Retina (tissue), 1 donor: ENCODE results near the gene PPP2R3B.
"Not testable (repeated sequence)": the region's sequence is repeated elsewhere in the genome, so short reads cannot be mapped to it uniquely, and the experiment has no call there.

Experiments used
- DNase-seq: peaks from one replicate; pipeline ENCODE4 v3.0.0-alpha.2; 2016

The PPP2R3B gene

DNA sequence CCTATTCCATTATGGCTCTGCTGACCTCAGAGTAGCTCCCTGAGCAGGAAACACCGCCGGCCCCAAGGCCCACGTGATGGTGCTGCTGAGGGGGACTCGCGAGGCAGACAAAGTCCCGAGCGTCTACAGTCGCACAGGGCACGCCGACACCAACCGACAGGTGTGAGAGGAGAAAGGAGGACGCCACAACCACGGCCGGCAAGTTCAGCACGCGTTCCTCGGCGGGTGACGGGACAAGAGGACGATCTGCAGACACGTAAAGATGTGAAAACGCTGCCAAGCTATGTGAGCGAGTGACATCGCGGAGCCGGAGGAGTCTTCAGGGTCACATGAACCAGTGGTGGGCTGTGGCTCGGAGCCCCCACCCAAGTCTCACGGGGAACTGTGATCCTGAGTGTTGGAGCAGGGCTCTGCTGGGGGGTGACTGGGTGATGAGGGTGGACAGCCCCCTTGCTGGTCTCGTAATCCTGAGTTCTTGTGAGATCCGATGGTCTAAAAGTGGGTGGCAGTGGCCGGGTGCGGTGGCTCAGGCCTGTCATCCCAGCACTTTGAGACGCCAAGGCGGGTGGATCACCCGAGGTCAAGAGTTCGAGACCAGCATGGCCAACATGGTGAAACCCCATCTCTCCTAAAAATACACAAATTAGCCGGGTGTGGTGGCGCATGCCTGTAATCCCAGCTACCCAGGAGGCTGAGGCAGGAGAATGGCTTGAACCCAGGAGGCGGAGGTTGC is 34.0 kb downstream of the PPP2R3B start:
- DNase-seq = no peak

DNA sequence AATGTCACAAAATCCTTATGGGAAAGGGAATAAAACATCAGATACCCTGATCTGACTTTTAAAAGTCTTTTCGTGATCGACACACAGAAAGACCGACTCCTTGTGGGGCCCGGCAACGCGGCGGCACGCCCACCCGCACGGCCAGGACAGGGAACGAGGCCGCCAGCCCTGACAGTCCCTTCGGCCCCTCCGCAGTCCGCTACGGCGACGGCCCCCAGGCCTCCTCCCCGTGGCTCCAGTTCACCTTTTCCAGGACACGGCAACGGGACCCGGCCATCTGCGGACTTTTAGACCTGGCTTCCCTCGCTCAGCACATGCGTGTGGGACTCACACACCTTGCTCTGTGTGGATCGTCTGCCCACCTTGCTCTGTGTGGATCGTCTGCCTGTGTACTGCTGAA is 34.5 kb downstream of the PPP2R3B start:
- DNase-seq = no peak

DNA sequence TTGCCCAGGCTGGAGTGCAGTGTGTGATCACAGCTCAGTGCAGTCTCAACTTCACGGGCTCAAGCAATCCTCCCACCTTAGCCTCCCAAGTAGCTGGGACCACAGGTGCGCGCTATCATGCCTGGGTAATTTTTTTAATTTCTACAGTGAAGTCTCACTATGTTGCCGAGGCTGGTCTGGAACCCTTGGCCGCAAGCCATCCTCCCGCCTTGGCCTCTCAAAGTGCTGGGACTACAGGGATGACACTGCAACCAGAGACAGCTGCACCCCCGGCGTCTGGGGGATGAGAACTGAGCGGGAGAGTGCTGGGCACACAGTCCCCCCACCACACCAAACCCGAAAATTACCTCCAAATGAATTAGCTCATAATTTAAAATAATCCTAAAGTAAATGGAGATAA is 35.0 kb downstream of the PPP2R3B start:
- no peak for DNase-seq

DNA sequence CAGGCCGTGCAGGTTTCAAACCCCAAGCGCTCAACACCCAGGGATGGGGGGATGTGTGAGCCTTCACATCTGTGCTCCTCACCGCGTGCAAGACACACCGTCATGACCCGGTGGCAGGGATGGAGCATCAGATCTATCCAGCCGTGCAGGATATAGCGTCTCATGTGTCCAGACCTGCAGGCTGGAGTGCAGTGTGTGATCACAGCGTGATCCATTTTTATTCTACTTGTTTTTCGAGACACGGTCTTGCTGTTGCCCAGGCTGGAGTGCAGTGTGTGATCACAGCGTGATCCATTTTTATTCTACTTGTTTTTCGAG is 35.4 kb downstream of the PPP2R3B start:
- not testable (repeated sequence) for DNase-seq

DNA sequence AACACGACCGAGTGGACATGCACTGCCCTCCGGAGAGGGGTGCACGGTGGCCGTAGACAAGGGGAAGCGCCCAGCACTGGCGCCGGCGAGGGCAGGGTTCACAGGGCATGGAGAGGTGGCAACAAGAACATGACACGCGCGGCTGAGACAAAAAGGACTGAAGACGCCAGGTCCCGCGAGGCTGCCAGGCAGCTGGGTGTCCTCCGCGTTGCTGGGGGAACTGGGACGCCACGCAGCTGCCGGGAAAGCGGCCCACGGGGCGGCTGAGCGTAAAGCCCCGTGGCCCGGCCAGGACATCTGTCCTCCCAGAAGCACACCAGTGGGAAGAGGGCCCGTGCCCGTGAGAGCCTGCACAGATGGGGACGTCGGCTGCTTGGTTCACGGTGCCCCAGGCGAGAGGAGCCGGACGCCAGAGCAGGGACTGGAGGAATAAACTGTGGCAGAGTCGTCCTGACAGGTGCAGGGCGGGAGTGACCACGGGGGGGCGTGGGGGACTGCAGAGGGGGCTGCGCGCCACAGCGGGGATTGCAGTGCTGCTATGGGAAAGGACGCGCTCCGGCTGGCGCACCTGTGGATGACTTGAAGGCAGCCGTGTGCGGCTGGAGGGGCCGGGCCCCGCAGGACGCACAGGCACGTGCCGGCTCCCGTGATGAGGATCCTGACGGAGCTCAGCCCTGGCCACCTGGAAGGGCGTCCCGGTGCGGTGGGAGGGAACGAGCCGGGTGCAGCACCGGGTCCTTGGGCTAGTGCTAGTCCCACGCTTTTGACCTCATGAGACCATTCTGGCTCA is 36.0 kb downstream of the PPP2R3B start:
- DNase-seq = no peak

DNA sequence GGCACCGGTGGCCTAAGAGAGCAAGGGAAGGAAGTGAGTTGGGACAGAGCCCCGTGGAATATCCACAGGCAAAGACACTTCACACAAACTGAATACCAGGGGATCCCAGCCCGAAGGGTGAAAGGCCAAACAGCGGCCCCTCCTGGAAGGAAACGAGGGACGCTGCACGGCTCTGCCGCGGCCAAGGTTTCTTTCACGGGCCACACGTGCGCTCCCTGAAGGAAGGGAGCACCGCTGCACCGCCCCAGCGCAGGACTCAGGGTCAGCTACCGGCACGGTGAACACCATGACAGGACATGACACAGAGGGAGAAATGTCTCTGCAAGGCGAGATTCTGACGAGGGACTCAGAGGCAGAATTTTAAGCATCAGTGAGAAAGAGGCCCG is 36.6 kb downstream of the PPP2R3B start:
- no peak for DNase-seq

DNA sequence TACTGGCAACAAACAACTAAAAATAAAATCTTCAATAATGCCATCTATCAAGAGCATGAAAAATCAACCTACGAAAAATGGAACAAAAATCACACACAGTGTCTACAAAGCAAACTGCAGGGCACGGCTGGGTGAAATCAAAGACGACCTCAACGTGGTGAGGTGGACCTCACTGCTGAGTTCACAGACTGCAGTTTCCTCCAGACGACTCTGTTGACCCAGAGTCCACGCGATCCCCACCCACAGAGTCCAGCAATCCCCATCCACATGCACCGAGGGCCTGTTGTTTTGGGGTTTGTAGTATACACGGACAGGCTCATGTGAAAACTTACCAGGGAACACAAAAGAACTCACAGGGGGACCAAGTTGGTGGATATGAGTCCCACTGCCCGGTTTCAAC is 37.0 kb downstream of the PPP2R3B start:
- no peak for DNase-seq

DNA sequence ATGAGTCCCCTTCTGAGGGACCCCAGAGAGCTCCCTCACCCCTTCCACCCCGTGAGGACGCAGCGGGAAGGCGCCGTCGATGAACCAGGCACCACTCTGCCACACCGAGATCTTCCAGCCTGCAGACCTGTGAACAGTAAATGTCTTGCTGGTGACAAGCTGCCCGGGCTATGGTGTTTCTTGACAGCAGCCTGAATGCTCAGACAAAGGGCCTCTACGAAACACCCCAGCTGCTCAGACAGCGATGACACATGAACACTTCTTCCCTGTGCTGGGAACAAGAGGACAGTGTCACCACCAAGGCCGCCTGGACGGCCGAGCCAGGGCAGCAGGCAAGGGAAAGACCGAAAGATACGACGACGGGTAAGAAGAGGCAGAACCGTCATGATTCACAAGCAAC is 37.5 kb downstream of the PPP2R3B start:
- no peak for DNase-seq

DNA sequence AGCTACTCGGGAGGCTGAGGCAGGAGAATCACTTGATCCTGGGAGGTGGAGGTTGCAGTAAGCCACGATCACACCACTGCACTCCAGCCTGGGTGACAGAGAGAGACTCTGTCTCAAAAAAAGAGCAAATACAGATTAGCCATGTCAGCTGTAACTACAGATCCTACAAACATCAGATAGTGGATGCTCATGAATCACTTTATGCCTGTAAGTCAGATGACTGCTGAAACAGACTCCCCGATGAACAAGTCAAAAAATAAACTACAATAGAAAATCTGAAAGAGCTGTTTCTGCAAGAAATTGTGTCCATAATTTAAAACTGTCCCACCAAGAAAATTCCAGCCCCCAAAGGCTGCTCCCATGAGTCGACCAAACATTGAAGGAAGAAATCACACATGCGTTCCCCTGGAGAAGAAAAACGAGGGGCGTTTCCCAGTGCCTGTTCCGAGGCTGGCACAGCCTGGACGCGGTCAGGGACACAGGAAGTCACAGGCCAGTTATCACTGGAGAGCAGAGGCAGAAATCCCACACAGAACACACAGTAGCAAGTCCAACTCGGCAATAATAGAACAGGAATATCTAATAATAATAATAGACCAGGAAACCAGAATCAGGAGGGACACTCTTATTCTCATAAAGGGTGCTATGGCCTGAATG is 38.1 kb downstream of the PPP2R3B start:
- DNase-seq = no peak

DNA sequence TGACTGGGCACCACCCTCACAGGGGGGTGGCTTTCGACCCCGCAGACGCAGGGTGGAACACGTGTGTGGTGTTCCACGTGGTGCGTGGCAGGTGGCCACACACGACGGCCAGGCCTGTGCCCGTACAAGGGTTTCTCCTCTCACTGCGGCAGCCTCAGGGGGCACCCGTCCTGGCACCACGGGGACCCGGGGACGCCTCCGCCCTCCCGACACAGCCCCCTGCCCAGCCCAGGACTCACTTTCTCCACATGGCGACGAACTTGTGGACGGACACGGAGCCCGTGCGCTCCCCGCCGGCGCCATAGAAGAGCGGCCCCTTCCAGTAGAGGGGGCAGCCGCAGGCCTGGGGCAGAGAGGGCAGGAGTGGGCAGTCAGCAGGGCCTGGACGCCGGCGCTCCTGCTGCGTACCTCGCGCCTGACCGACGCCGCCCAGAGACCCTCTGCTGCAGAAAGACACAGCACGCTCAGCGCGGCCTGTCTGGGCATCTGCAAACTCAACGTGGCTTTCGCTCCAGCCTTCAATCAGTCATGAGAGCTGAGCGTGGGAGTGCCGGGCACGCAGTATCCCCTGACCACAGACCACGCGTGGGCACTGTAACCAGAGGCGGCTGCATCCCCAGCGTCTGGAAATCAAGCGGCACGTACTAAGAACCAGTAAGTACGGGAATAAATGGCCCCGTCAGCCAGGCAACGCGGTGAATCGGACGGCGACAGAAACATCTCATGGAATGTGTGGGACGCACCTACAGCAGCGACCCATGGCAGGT is 39.2 kb downstream of the PPP2R3B start:
- DNase-seq = no peak

DNA sequence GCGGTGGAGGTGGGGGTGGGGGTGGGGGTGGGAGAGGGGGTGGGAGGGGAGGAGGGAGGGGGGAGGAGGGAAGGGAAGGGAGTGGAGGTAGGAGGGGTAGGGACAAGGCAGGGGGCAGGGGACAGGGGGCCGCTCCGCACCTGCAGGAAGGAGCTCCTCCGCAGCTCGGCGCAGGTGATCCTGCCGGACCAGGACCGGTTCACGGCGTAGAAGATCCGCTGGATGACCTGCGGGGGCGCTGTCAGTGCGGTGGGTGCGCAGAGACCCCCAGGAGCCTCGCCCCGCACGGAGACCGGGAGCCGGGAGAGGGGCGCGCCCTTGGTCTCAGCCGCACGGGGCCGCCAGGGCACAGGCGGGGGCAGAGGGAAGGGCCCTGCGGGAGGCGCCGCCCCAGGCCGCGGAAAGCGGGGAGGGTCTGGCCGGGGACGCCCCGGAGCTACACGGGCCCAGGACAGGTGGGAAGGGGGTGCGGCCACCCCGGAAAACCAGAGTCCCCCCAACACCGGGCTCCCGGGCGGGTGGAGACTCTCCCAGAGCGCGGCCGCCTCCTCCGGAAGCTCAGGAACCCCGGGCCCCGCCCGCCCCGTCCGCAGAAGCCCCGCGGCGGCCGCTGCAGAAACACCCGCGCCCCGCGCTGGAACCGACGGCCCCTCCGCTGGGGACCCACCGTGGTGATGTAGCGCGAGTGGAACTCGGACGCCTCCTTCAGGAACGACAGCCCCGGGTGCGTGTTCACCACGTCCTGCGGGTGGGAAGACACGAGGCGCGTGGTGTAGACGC is 40.5 kb downstream of the PPP2R3B start:
- no peak for DNase-seq

DNA sequence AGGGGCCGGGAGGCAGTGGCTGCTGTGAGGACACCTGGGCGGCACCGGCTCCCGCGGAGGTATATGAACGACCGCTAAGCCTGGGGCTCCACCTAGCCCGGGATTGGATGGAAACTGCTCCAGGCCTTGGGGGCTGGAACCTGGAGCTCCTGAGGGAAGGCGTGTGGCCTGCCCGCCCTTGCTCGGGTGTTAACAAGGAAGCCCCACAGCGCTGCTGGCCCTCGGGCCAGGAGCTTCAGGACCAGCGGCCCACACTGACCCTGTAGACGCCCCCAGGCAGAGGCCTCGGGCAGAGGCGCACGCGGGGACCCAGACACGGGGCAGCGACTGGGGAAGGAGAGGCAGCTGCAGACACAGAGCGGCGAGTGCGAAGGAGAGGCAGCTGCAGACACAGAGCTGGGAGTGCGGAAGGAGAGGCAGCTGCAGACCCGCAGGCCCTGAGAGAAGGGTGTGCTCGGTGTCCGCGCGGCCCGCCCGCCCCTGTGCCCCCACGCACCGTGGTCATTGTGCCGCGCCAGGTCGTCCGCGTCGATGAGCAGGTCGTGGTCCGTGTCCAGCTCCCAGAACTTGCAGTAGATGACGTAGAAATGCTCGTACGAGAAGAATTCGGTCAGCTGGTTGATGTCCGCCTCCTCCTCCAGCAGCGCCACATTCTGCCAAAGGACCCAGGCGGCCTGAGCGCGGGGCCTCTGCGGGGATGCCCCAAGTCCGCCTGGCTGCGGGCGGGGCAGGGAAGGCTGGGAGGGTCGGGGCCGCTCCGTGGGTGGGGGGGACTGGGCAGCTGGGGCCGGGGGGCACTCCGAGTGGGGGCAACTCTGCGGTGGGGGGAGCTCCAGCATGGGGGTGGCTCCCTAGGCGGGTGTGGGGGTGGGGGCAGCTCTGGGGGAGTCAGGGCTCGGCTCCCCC is 41.4 kb downstream of the PPP2R3B start:
- no peak for DNase-seq

DNA sequence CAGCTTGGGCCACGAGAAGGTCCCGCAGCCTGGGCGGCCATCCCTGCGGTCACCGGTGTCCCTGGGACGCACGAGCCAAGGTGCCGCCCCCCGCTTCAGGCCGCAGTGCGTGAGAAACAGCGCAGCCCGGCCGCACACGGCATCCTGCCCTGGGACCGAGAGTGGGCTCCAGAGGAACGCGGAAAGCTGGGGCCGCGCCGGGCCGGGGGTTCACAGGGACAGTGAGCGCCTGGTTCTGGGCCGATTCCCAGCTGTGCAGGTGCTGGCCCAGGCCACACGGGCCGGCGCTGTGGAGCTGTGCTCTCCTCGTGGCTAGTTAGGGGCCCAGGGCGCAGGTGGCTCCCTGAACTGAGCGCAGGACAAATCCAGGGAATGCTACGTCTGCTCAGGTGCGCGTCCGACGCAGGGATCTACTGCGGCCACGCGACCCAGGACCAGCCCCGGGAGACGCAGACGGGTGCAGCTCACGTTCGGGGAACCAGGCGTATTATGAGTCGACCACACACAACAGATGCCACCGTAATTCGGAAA is 42.3 kb downstream of the PPP2R3B start:
- no peak for DNase-seq

DNA sequence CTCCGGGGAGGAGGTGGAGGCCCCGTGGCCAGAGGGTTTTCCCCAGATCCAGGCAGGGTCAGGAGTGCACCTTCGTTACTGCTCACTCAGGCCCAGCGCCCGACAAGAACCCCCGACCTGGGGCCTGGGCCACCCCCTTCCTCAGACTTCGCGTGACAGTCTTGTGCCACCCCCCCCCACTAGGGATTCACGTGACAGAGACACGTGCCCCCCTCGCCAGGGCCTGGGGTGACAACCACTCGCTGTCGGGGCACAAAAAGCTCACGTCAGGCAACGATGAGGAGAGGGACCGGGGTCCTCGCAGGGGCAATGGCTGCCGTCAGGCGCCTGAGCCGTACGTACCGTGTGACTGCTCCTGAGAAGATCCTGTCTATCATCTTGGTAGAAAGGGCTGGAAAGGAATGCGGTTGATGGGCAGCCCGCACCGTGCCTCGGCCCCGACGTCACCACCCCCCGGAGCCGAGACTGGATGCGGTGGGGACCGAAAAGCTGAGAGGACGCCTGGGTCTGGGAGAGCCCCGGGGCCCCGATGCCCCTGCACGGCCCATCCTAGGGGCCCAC is 45.1 kb downstream of the PPP2R3B start:
- no peak for DNase-seq

DNA sequence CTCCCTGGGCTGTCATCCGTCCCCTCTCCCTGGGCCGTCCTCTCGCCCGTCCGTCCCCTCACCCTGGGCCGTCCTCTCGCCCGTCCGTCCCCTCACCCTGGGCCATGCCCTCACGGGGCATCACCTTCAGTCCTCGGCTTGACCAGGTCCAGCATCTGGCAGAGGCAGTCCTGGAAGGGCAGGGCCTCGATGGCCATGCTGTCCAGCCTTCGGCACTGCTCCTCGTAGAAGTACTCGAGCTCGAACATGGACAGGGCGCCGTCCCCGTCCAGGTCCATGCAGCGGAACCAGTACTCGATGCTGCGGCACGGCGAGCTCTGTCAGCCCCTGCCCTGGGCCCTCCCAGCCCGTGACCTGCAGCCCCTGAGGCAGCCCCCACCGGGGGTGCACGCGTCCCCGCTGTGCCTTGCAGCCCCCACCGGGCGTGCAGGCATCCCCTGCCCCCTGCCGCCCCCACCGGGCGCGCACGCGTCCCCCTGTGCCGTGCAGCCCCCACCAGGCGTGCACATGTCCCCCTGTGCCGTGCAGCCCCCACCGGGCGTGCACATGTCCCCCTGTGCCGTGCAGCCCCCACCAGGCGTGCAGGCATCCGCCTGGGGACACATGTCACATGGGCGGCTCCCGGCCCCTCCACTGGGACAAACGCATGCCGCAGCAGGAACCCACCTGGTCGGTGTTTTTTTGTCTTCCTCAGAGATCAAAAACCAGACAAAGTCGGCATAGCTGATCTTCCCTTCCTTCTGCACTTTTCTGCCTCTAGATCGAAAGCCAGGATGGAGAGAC is 45.9 kb downstream of the PPP2R3B start:
- DNase-seq = no peak

DNA sequence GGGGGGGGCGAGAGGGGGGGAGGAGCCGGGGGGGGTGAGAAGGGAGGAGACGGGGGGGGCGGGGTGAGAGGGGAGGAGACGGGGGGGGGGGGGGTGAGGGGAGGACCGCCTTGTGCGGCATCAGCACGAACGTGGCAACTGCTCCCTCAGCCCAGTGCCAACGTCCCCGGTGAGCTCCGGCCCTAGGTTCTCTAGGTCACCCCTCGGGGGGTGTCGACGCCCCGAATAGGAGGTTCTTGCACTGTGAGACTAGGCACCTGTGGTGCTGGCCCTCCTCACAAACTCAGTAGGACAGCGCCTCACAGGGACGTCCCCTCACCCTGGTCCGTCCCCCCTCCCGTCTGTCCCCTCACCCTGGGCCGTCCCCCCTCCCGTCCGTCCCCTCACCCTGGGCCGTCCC is 46.6 kb downstream of the PPP2R3B start:
- no peak for DNase-seq

DNA sequence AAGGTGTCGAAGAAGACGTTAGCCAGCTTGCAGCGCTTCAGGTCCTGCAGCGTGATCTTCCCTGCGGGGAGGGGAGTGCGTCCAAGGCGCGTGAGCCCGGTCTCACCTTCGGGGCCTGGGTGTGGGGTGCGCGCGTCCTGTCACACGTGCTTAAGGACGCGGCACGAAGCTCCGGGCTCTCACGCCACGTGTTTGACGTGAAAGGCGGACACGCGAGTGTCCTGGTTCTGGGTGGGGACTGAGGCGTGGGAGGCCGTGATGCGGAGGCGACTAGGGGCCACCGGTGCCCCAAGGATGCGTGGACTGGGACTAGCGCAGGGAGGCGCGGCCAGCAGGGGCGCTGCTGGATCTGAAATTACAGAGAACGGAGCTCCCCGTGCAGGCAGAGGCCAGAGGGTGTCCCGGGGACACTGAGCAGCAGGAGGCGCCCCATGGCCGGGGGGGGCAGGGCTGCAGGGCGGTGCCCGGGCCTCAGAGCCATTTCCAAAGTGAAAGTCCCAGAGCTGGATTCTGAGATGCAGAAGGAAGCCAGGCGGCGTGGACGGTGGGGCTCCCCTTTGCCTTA is 47.8 kb downstream of the PPP2R3B start:
- DNase-seq = no peak

DNA sequence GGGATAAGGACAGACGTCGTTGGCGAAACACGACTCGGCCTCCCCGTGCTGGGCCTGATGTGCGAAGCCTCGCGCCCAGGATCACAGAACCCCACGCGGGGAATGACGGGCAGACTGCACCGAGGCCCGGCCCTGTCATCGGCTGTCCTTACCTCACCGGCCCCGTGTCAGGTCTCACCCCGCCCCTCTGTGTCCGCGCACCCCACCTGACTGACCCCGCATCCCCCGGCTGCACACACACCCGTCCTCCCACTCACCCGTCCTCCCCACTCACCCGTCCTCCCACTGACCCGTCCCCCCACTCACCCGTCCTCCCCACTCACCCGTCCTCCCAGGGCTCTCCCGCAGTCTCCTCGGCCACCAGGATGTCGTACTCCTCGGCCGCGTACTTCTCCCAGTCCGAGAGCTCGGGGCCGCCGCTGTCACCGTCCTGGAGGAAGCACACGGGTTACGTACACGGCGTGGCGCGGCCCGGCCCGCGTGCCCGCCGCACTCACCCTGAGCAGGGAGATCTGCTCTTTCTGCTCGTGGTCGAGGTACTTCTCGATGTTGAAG is 48.3 kb downstream of the PPP2R3B start:
- no peak for DNase-seq

DNA sequence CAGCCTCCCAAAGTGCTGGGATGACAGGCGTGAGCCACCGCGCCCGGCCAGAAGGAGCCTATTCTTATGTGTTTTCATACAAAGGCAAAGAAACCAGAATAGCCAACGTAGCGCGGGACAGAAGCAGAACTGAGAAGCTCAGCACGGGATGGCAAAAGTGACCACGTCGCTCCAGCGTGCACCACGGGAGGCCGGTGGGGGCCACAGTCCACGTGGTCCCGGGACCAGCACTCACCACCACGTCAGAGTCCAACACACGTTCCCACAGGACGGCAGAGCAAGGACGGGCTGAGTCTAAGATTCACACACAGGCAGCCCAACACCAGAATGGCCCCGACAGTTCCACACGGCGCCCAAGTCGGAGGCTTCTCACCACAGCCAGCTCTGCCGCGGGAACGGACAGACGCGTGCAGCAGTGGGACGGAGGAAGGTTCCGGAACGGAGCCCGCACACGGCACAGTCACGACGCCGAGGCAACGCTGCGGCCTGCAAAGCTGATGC is 49.3 kb downstream of the PPP2R3B start:
- no peak for DNase-seq
